OCI-LY7 (cell line): ENCODE measurements around the gene KCND3.

Experiments used
- CTCF ChIP-seq: fragments of 200-600 bp; sonication (generic); conservative IDR thresholded peaks from 2 replicates; pipeline ENCODE4 v1.5.1; 2014; ENCODE audit warnings: mild to moderate bottlenecking, antibody characterized with exemption, low read length, moderate library complexity, mixed read lengths
- EZH2phosphoT487 ChIP-seq: fragments of 200-600 bp; sonication (generic); IDR thresholded peaks from 2 replicates; pipeline ENCODE4 v1.6.1; 2018; ENCODE audit warnings: low read depth, borderline replicate concordance, mild to moderate bottlenecking, mixed run types, antibody characterized with exemption, low read length, moderate library complexity, mixed read lengths

- no peak for TF ChIP-seq CTCF
- no peak for TF ChIP-seq EZH2phosphoT487
Measured at GRCh38 chr1:111961773-111962565, 27.5 kb downstream of the KCND3 start.
